Measurements from ENCODE around the gene MPPE1.
"Not testable (repeated sequence)": the region's sequence is repeated elsewhere in the genome, so short reads cannot be mapped to it uniquely, and the experiment has no call there.

The MPPE1 gene

DNA sequence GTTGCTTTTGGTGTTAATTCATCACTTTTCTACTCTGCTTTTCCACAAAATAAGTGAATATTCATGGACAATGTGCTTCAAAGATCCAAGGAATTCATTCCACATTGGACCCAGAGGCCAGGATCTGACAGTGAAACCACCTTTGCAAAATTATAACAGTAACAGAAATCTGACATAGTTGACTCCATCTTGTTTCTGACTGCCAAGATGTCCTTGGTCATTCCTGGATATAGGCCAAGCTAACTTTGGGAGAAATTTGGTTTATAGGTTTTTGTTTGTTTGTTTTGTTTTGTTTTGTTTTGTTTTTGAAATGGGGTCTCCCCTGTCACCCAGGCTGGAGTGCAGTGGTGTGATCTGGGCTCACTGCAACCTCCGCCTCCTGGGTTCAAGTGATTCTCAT is 10.3 kb downstream of the MPPE1 start:
- Histone ChIP-seq H3K9me3 (ENCODE audit: control insufficient read depth in 2 of 2, low read length in 2 of 2) (no peaks in the 10 kb centered on the region), H3K9ac (ENCODE audit: low read length in 2 of 2) (no peak overlapping the region), H3K4me3 (ENCODE audit: low read length in 2 of 2) (no peak overlapping the region), H3K27me3 (ENCODE audit: control insufficient read depth in 1 of 2, insufficient read depth in 2 of 2, low read length in 2 of 2) (no peaks in the 10 kb centered on the region), H3K4me1 (ENCODE audit: control insufficient read depth, insufficient read depth, low read length) (no peaks in the 10 kb centered on the region), H3K36me3 (ENCODE audit: control insufficient read depth in 2 of 2, insufficient read depth in 2 of 2, low read length in 2 of 2) (peaks cover 16 to 19% of the 10 kb centered on the region in 2 donors), H3K27ac (ENCODE audit: low read length) (no peak overlapping the region)

DNA sequence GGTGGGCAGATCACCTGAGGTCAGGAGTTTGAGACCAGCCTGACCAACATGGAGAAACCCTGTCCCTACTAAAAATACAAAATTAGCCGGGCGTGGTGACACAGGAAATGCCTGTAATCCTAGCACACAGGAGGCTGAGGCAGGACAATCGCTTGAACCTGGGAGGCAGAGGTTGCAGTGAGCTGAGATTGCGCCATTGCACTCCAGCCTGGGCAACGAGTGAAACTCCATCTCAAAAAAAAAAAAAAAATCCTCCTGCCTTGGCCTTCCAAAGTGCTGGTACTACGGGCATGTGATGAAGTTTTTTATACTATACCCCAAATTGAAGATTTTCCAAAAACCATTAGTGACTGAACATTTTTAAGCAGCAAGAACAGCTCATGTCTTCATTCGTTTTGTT is 15.7 kb downstream of the MPPE1 start:
- H3K4me1 ChIP-seq (ENCODE audit: control insufficient read depth, insufficient read depth, low read length); H3K4me3 ChIP-seq (ENCODE audit: low read length in 2 of 2); H3K27me3 ChIP-seq (ENCODE audit: control insufficient read depth in 1 of 2, insufficient read depth in 2 of 2, low read length in 2 of 2); H3K9ac ChIP-seq (ENCODE audit: low read length in 2 of 2); H3K27ac ChIP-seq (ENCODE audit: low read length); H3K9me3 ChIP-seq (ENCODE audit: control insufficient read depth in 2 of 2, low read length in 2 of 2): not testable (repeated sequence)
- H3K36me3 ChIP-seq (ENCODE audit: control insufficient read depth in 2 of 2, insufficient read depth in 2 of 2, low read length in 2 of 2): peaks cover 28 to 32% of the 10 kb centered on the region in 2 donors

DNA sequence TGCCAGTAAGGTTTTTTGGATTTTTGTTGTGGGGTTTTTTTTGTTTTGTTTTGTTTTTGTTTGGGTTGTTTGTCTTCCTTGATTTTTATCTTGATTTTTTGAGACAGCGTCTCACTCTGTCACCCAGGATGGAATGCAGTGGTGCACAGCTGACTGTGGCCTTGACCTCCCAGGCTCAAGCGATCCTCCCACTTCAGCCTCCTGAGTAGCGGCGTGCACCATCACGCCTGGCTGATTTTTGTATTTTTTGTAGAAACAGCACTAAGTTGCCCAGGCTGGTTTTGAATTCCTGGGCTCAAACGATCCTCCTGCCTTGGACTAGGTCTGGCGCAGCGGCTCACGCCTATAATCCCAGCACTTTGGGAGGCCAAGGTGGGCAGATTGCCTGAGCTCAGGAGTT is 16.4 kb downstream of the MPPE1 start:
- no peak overlapping the region for H3K27ac ChIP-seq (ENCODE audit: low read length)
- H3K9me3 ChIP-seq (ENCODE audit: control insufficient read depth in 2 of 2, low read length in 2 of 2): no peaks in the 10 kb centered on the region
- H3K4me3 ChIP-seq (ENCODE audit: low read length in 2 of 2): no peak overlapping the region
- H3K36me3 ChIP-seq (ENCODE audit: control insufficient read depth in 2 of 2, insufficient read depth in 2 of 2, low read length in 2 of 2): peaks cover 32 to 36% of the 10 kb centered on the region in 2 donors
- no peaks in the 10 kb centered on the region for H3K4me1 ChIP-seq (ENCODE audit: control insufficient read depth, insufficient read depth, low read length)
- no peak overlapping the region for H3K9ac ChIP-seq (ENCODE audit: low read length in 2 of 2)
- no peaks in the 10 kb centered on the region for H3K27me3 ChIP-seq (ENCODE audit: control insufficient read depth in 1 of 2, insufficient read depth in 2 of 2, low read length in 2 of 2)

DNA sequence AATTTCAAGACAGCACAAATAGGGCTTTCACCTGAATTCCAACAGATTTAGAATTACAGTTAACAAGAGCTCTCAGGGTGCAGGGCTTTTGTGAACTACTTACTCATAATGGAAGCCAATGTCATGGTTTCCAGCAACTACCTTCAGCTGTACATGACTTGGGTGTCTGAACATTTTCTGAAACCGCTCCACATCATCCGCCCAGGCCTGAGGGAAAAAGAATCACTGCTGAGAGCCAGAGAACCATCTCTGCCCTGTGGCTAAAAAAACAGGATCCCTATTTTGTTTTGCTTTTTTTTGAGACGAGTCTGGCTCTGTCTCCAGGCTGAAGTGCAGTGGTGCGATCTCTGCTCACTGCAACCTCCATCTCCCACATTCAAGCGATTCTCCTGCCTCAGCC is 18.8 kb downstream of the MPPE1 start:
- Histone ChIP-seq H3K36me3 (ENCODE audit: control insufficient read depth in 2 of 2, insufficient read depth in 2 of 2, low read length in 2 of 2) (peaks cover 43 to 52% of the 10 kb centered on the region in 2 donors), H3K27ac (ENCODE audit: low read length) (no peak overlapping the region), H3K4me3 (ENCODE audit: low read length in 2 of 2) (no peak overlapping the region), H3K9me3 (ENCODE audit: control insufficient read depth in 2 of 2, low read length in 2 of 2) (no peaks in the 10 kb centered on the region), H3K27me3 (ENCODE audit: control insufficient read depth in 1 of 2, insufficient read depth in 2 of 2, low read length in 2 of 2) (no peaks in the 10 kb centered on the region), H3K4me1 (ENCODE audit: control insufficient read depth, insufficient read depth, low read length) (no peaks in the 10 kb centered on the region), H3K9ac (ENCODE audit: low read length in 2 of 2) (no peak overlapping the region)

DNA sequence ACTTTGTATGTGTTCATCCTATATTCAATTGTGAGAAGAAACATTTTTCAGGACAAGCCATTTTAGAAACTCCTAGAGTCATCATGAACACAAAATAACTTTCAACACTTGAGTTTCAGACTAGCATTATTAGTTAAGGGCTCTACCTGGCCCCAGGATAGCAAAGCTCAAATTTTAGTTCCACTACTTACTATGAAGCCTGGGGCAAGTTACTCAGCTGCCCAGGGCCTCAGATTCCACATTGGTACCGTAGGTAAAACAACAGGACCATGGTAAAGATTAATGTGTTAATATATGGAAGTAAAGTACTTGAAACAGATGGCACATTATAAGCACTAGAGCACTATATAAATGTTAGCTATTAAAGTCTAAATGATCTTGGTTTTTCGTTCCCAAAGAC is 19.4 kb downstream of the MPPE1 start:
- Histone ChIP-seq H3K27me3 (ENCODE audit: control insufficient read depth in 1 of 2, insufficient read depth in 2 of 2, low read length in 2 of 2) (no peaks in the 10 kb centered on the region), H3K4me1 (ENCODE audit: control insufficient read depth, insufficient read depth, low read length) (no peaks in the 10 kb centered on the region), H3K4me3 (ENCODE audit: low read length in 2 of 2) (no peak overlapping the region), H3K27ac (ENCODE audit: low read length) (no peak overlapping the region), H3K9ac (ENCODE audit: low read length in 2 of 2) (no peak overlapping the region), H3K36me3 (ENCODE audit: control insufficient read depth in 2 of 2, insufficient read depth in 2 of 2, low read length in 2 of 2) (peaks cover 45 to 51% of the 10 kb centered on the region in 2 donors), H3K9me3 (ENCODE audit: control insufficient read depth in 2 of 2, low read length in 2 of 2) (no peaks in the 10 kb centered on the region)

DNA sequence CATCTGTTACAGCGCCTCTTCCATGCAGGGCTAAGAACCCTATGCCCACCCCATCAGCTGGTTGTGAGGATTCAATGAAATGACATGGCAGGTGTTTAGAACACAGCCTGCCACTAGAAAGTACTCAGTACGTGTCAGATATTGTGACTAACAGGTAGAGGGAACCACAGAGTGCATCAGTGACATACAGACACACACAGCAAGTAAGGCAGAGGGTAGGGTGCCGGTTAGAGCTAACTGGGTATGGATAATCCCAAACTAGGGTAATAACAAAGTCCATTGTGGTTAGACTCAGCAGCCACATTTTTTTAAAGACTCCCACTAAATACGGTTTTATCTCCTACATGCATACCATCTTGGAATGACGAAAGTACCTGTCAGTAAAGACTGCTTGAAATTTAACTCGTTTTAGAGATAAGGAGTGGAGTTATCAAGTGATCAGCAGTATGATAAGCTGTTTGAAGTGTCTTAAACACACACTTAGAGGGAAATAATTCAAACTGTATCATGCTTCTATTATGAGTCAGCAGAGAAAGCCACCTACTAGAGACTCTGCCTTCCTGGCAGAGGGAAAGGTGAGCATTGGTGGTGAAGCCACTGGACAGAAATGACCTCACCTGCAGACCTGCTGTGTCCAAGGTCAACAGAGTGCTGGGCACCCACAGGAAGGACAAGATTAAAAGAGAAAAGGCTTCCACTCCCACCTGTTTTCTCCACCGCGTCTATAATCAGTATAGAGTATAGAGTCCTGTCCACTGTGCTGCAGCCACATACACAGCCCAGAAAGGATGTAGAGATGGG is 20.6 kb downstream of the MPPE1 start:
- Histone ChIP-seq H3K4me1 (ENCODE audit: control insufficient read depth, insufficient read depth, low read length) (no peaks in the 10 kb centered on the region), H3K36me3 (ENCODE audit: control insufficient read depth in 2 of 2, insufficient read depth in 2 of 2, low read length in 2 of 2) (peaks cover 45 to 46% of the 10 kb centered on the region in 2 donors), H3K4me3 (ENCODE audit: low read length in 2 of 2) (no peak overlapping the region), H3K9me3 (ENCODE audit: control insufficient read depth in 2 of 2, low read length in 2 of 2) (no peaks in the 10 kb centered on the region), H3K27me3 (ENCODE audit: control insufficient read depth in 1 of 2, insufficient read depth in 2 of 2, low read length in 2 of 2) (no peaks in the 10 kb centered on the region), H3K9ac (ENCODE audit: low read length in 2 of 2) (no peak overlapping the region), H3K27ac (ENCODE audit: low read length) (no peak overlapping the region)

DNA sequence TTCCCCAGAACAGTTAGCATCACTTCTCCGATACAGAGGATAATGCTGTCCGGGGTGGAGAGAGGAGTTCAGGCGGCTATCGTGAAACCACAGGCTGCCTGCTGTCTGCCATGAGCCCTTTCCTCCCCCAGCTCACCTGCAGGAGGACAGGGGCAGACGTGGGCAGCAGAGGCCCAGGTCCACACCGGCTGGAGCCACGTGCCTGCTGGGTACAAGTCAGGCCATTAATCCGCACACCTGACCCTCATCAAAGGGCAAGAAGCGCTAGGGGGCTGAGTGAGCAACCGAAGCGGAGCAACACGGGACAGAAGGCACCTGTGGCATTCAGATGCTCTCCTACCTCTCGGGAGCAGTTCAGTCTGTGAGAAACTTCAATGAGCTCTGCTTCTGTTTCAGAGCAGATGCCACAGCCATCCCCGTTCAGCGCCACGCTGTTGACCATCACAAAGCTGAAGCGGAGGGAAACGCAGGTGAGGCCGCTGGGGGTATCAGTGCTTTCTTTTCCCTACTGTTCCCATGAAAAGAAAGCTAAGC is 21.5 kb downstream of the MPPE1 start:
- Histone ChIP-seq H3K4me3 (ENCODE audit: low read length in 2 of 2) (no peak overlapping the region), H3K9ac (ENCODE audit: low read length in 2 of 2) (no peak overlapping the region), H3K4me1 (ENCODE audit: control insufficient read depth, insufficient read depth, low read length) (no peaks in the 10 kb centered on the region), H3K27ac (ENCODE audit: low read length) (no peak overlapping the region), H3K36me3 (ENCODE audit: control insufficient read depth in 2 of 2, insufficient read depth in 2 of 2, low read length in 2 of 2) (peaks cover 45 to 46% of the 10 kb centered on the region in 2 donors), H3K27me3 (ENCODE audit: control insufficient read depth in 1 of 2, insufficient read depth in 2 of 2, low read length in 2 of 2) (no peaks in the 10 kb centered on the region), H3K9me3 (ENCODE audit: control insufficient read depth in 2 of 2, low read length in 2 of 2) (no peaks in the 10 kb centered on the region)

DNA sequence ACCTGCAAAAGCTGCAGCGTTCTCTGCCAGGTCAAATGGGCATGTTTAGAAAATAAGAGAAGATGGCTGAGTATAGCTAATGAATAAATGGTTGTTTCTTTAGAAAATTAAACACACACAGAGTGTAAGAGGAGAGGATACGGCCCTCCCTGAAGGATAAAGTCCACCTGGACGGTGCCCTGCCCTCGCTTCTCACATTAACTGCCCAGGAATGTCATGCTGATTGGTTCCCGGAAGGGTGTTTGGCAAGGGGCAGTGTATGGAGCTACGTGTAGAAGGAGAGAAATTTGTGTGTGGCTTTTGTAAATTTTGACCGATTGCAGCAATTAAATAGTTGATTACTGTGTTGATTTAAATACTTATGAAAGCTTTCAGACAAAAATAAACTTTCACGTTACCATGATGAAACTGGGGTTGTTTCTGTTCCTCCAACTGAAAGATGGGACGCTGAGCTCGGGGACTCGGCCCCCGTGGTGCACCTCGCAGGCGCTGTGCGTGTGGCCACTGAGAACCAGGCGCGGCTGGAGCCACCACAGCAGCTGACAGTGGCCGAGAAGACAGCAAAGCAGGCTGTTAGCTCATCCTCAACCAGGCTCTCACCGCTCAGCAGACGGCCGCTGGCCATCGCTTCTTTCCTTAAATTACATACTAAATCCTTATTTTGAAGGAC is 22.7 kb downstream of the MPPE1 start:
- no peak overlapping the region for H3K9ac ChIP-seq (ENCODE audit: low read length in 2 of 2)
- no peak overlapping the region for H3K4me3 ChIP-seq (ENCODE audit: low read length in 2 of 2)
- no peaks in the 10 kb centered on the region for H3K4me1 ChIP-seq (ENCODE audit: control insufficient read depth, insufficient read depth, low read length)
- no peaks in the 10 kb centered on the region for H3K27me3 ChIP-seq (ENCODE audit: control insufficient read depth in 1 of 2, insufficient read depth in 2 of 2, low read length in 2 of 2)
- peaks cover 43 to 54% of the 10 kb centered on the region in 2 donors for H3K36me3 ChIP-seq (ENCODE audit: control insufficient read depth in 2 of 2, insufficient read depth in 2 of 2, low read length in 2 of 2)
- no peaks in the 10 kb centered on the region for H3K9me3 ChIP-seq (ENCODE audit: control insufficient read depth in 2 of 2, low read length in 2 of 2)
- no peak overlapping the region for H3K27ac ChIP-seq (ENCODE audit: low read length)

DNA sequence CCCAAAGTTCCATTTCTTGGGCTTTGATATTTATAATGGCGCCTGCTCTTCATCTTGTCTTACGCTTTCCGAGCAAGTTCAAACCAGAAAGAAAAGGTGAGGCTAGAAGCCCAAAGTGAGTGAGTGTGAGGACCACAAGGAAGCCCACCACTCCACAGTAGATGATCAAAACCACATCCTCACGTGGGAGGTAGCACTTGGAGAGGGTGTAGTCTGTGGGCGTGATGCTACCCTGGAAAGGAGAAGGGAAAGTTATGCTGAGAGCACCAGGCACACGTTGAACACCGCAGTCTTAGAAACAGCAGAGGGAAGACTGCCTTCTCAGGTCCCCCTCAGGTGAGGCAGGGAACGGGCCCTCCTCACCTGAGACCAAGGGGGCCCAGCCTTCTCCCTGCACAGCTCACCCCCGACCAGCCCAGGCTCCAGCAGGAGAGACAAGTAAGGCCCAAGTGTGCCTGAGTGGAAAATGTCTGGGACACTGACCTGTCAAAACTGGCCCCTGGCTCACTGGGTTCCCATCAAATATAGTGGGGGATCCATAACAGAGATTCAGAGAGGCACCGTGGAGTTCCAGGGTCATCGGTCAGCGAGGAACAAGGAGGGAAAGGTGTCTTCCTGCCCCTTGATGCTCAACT is 23.6 kb downstream of the MPPE1 start:
- peaks cover 41 to 51% of the 10 kb centered on the region in 2 donors for H3K36me3 ChIP-seq (ENCODE audit: control insufficient read depth in 2 of 2, insufficient read depth in 2 of 2, low read length in 2 of 2)
- no peak overlapping the region for H3K27ac ChIP-seq (ENCODE audit: low read length)
- H3K4me3 ChIP-seq (ENCODE audit: low read length in 2 of 2): no peak overlapping the region
- H3K4me1 ChIP-seq (ENCODE audit: control insufficient read depth, insufficient read depth, low read length): no peaks in the 10 kb centered on the region
- H3K9me3 ChIP-seq (ENCODE audit: control insufficient read depth in 2 of 2, low read length in 2 of 2): no peaks in the 10 kb centered on the region
- no peak overlapping the region for H3K9ac ChIP-seq (ENCODE audit: low read length in 2 of 2)
- H3K27me3 ChIP-seq (ENCODE audit: control insufficient read depth in 1 of 2, insufficient read depth in 2 of 2, low read length in 2 of 2): no peaks in the 10 kb centered on the region

DNA sequence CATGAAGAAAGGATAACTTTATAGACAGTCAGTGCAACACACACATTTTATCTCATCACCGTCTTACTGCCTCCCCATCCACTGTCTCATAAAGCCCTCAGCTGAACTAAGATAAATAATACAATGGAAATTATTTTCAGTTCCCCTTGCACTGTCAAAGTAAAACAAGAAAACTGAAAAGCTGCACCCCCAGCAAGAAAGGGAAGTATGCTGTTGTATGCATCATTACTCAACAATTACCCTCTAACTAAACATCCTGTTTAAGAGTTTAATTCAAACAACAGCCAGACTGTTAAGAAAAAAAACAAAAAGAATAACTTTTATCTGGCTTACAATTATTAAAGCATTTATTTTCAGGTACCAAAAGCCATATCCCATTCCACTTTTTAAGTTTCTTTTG is 25.0 kb downstream of the MPPE1 start:
- Histone ChIP-seq H3K9me3 (ENCODE audit: control insufficient read depth in 2 of 2, low read length in 2 of 2) (no peaks in the 10 kb centered on the region), H3K4me1 (ENCODE audit: control insufficient read depth, insufficient read depth, low read length) (no peaks in the 10 kb centered on the region), H3K27ac (ENCODE audit: low read length) (no peak overlapping the region), H3K9ac (ENCODE audit: low read length in 2 of 2) (no peak overlapping the region), H3K4me3 (ENCODE audit: low read length in 2 of 2) (no peak overlapping the region), H3K27me3 (ENCODE audit: control insufficient read depth in 1 of 2, insufficient read depth in 2 of 2, low read length in 2 of 2) (no peaks in the 10 kb centered on the region), H3K36me3 (ENCODE audit: control insufficient read depth in 2 of 2, insufficient read depth in 2 of 2, low read length in 2 of 2) (peaks cover 33 to 41% of the 10 kb centered on the region in 2 donors)

Measured in stomach smooth muscle (tissue), 2 donors.